Activated CD8-positive, alpha-beta memory T cell treated with anti-CD3 and anti-CD28 coated beads, Interleukin-2, amount 50 U/mL, for 48 hours (primary cell): Measurements from ENCODE around the gene PDE4D.

Experiments used
- DNase-seq: peaks from one replicate; pipeline ENCODE4 v3.0.0-alpha.2; 2020

Gene PDE4D

DNA sequence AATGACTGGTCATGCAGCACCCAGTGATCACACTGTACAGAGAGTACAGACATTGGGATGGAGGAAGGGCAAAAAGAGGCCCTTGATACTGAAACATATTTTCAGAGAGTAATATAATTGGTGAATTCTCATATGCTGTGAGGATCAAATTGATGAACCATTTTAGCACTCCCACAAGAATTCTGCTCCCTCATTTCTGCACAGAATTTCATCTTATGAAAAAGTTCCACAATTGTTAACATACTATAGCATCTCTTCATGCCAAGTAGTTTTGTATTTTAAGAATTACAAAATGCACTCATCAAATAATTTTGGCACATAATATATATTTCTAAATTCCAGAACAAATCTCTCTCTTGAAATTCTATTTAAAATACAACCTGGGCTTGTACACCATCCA, 351.2 kb downstream of the PDE4D start:
- DNase-seq, result no peak

DNA sequence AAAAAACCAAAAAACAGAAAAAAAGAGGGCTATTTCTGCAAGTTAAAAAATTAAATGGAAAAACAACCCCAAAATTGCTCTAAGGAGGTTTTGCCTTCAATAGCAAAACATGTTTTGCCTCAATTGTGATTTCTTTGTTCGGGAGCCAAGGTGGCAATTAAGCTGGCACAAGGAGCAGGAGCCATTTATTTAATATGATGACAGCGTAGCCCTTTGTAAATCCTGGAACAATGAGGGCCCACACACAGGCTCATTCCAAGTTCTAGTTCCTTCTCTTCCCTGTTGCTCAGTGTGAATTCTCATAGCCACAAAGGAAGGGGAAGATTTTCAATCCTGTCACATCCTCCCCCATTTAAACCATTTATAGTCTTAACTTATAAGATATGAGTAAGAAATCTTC, 353.2 kb downstream of the PDE4D start:
- DNase-seq, result no peak

DNA sequence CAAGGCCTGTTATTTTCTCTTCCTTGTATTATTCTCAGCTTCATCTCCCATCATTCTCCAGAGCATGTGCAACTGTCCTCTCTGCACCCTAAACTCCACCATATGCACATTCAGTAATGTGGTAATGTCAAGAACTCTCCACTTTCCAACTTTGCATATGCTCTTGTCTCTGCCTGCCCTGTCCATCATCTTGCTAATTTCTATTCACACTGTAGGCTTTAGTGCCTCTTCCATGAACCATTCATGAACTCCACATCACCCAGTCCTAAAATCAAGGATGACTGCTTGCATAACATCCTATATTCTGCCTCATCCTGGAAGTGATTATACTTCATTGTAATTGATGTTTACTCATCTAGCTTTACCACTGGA, 354.8 kb downstream of the PDE4D start:
- DNase-seq, result no peak

DNA sequence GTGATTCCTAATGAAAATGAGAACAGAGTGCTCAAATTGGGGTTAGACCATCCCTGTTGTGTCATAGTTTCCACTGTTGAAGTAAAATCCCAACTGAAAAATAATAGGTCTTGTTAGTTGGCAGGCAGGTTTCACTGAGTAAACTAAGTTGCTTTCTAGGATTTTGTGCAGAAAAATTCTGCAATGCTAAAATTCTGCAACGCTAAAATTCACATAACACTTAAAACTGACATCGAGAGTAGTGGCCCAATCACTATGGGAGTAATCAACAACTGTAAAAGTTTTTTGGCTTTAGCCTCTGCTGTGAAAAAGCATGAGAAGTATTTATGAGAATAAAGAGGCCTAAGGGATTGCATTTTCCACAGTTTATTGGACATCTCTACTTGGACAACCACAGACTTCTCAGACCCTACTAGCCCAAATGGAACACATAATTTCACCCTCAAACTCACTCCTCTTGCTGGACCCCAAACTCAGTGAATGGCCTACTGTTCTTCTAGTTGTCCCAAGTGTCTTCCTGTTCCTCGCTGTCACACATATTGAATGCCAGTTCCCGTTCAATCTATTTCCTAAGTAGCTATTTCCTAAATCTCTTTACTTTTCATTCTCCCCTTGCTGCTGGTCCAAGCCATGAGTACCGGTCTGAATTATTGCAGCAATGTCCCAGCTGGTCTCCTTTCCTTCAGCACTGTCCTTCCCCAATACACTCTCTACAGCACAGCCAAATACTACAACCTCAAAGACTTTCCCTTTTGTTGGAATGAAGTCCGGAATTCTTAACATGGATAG, 355.4 kb downstream of the PDE4D start:
- DNase-seq, result no peak

DNA sequence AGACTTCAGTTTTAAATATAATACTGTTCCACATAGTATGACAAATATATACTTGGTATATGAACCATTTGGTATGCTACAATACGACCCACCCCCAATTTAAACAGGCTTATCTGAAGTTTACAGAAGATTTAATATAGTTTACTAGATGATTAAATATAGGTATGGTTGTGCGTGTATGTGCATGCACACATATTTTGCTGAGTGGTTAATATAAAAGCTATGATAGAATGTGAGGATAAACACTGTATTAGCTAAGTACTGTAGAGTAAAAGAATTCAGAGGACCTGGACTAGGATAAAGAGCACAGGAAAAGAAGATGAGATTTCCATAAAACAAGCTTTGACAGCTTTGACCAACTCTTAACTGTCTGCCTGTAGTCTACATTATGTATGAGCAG, 356.7 kb downstream of the PDE4D start:
- no peak for DNase-seq

DNA sequence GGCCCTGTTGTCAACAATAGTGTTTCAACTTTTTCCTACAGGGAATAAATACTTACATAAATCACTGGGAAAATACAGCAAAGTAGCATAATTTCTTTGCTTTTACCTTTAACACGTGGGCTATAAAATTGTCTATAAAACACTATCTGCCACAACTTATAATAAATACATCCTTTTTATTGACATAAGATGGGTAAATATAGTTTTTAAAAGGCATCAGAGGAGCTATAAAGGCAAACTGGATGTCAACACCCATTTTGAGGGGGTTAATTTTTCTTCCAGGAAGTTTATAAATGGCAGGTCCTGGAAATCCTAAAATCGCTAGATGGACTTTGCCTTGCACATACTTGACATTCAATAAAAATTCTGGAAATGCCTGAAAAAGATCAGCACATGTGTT, 358.0 kb downstream of the PDE4D start:
- DNase-seq, result no peak

DNA sequence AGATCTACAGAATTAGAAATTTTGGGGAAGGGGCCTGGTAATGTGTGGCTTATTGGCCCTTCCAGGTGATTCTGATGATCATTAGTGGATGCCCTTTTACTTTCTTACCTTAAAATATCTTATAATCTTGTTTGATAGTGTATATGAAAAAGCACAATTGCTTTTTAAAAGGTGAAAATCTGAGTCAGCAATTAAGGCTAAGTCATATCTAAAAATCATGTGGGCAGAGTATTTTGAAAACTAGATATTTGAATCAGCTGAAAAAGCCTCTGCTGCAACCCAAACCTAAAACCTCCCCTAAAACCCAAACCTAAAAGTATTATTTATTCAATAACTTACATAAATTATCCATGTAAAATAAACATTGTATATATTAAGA, 359.8 kb downstream of the PDE4D start:
- DNase-seq, result no peak

DNA sequence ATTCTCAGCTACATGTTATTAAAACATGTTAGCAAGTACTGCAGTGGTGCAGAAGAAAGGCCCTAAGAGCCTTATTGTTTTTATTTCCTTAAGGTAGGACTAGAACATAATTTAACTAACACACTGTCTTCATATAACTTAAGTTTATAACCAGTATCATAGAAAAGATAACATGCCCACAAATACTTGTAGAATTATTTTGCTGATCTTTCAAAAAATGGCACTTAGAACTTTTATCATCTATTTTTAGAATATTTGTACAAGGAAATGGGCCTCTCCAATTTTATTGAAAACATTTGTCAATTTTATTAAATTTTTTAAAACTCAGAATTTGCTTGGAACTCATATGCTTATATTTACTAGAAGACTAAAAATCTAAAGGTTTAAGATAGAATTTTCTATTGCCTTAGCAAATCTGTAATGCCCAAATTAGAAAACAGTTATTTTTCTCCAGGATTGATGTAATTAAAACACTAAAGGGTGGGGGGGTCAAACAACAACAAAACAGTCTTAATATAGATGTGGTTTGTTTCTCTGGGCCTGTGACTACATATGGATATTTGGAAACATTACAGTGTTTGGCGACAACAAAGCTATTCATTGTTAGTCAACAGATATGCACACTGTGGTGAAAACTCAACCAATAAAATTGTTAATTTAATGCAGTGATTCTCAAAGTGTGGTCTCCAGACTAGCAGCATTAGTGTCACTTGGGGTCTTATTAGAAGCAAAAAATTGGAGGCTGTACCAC, 360.4 kb downstream of the PDE4D start:
- DNase-seq, result no peak

DNA sequence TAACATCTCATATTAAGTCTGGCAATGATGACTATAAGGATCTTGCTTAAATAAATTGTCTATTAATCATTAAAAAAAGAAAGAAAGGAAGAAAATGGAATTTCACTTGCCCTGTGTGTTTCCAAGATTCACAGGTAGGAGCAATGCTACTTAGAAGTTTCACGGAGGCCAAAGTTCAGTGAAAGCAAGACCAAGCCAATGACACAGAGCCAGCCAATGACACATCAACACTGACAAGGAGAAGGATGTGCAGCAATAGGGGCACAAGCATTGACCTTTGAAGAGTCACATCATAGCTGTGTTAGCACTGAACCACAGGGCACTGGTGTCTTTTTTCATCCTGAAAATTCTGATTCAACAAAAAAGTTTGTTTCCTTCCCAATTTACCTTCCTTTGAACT, 364.3 kb downstream of the PDE4D start:
- DNase-seq, result no peak

DNA sequence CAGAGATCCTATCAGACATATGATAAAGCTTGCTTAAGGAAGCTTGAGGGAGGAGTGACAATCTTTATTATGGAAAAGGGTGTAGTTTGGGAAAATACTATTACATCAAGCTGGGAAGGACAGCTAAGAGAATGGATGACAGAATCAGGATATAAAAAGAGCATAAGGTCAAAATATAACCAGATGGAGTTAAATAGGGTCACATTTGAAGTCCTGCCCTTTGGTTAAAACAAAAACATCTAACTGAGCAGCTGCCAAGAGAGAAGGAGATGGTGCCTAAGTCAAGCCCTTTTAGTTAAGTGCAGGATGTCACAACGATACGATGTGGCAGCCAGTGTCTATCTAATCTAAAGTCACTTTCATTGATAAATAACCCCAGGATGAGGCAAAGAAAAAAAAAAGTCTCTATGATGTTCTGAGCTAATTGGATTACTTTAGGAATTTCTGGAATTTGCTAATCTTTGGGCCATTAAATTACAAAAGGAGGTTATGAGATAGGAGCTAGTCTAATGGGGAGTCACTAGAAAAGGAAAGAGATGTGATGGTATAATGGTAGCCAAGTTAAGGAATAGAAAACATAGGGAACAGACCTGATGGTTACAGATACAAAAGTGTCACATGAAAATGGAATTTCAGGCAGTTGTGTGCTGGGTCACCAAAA, 365.2 kb downstream of the PDE4D start:
- DNase-seq, result no peak

DNA sequence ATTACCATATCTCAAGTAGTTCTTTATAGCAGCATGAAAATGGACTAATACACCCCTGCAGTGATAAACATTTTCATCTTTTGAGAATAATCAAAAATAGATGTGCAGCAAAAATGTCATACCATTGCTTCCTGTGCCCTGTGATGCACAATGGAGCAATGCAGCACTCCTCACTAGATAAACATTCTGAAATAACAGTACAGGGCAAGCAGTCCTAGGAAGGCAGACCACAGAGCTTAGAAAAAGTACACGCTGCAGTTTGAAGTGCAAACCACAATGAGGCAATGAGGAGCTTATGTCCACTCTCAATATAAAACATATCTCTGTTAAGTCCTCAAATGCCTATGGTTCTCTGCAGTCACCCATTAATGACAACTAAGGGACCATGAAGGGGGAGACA, 367.6 kb downstream of the PDE4D start:
- no peak for DNase-seq

DNA sequence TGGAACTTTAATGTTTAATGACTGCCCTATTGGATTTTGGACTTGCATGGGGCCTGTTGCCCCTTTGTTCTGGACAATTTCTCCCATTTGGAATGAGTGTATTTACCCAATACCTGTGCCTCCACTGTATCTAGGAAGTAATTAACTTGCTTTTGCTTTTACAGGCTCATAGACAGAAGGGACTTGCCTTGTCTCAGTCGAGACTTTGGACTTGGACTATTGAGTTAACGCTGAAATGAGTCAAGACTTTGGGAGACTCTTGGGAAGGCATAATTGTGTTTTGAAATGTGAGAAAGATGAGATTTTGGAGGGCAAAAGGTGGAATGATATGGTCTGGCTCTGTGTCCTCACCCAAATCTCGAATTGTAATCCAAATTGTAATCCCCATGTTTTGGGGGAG, 368.2 kb downstream of the PDE4D start:
- no peak for DNase-seq

DNA sequence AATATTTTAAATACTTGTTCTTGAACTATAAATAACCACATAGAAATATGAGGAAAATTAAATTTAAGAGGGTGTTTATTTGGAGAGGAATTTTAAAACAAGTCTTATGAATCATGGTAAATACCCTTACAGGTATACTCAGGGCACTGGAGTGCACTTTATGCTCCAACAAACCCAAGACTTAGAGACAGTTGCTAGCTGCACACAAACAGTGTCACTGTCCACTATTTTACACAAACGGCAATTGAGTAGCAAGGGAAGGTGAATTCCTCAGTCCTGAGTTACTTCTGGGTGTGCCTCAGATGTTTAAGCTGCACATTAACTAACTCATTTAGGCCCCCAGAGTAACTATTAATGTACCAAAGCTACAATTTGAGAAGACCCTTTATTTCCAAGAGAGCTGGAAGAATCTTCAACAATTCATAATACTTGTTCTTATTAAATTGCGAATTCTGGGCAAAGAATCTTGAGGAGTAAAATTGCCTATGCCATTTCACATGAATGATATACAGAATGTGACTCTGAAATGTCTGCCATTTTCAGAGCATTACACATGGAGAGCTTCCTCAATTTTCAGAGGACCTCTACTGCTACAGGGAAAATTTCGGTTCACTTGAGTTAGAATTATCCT, 371.2 kb downstream of the PDE4D start:
- DNase-seq, result no peak

DNA sequence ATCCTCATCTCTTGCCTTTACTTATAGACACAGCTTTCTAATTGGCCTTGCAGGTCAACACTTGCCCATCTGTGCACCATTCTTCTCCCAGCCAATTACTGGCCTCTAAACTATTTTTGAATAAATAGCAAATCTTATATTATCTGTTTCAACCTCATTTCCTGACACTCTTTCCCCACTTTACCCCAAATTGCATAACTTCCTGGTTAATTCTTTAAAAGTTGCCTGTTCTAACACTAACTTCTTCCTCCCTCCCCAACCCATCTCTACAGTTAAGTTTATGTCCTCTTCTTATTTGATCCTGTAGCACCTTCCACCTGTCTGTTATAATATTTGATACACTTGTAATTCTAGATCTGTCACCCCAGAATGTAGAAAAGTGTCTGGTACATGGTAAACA, 372.1 kb downstream of the PDE4D start:
- no peak for DNase-seq

DNA sequence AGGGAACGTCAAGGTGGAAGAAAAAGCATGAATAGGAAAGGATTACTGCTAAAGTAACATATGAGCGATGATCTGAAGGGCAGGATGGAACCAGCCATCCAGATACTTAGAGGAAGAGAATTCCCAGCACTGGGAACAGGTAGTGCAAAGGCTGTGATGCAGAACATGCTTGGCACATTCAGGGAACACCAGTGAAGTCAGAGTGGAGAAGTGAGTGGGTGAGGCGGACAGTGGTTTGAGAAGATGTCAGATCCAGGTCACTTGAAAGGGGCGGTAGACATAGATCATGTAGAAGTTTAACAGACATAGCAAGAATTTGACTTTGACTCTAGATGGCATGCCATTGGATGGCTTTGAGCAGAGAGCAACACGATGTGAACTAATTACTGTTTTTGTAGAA, 374.2 kb downstream of the PDE4D start:
- DNase-seq, result no peak

DNA sequence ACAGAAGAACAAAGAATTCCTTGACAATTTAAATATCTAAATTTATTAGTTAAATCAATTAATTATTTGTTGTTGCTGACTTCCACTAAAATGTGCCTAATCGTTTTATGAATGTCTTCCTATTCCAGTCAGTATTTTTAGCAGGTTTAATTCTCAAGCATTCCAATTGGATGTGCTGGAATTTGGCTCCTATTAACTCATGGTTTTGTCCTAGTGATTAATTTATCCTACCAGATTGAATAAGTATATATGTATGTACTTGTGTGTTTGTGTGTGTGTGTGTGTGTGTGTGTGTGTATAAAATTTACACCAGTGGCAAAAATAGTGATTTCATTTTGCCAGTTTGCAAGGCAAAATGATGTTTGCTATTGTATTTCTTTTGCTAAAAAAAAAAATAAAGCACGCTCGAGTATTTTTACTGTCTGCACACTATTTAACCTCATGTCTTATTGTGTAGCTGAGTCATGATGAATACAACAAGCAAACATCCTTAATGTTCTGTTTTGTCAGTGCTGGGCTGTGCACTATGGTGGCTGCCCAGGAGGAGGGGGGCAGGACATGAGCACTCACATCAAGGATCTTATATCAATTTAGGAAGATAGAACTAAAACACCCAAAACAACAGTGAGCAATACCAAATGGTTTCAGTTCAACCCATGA, 375.5 kb downstream of the PDE4D start:
- DNase-seq, result no peak

DNA sequence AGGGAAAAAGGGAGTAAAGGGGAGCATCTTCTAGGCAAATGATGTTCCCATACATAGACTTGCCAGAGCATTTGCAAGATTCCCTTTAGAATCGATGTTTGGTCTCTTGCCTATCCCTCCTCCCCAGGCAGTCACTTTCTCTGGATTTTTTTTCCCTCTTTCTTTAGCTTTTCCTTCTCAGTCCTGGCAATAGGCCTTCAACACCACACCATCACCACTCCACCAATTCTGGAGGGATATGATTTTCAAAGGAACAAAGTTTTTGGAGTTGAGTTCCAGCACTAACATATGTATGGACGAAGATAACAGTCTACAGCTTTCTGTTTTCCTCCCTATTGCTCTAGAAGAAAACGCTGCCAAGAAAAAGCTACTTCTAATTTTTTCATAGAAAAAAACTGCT, 377.4 kb downstream of the PDE4D start:
- DNase-seq, result no peak

DNA sequence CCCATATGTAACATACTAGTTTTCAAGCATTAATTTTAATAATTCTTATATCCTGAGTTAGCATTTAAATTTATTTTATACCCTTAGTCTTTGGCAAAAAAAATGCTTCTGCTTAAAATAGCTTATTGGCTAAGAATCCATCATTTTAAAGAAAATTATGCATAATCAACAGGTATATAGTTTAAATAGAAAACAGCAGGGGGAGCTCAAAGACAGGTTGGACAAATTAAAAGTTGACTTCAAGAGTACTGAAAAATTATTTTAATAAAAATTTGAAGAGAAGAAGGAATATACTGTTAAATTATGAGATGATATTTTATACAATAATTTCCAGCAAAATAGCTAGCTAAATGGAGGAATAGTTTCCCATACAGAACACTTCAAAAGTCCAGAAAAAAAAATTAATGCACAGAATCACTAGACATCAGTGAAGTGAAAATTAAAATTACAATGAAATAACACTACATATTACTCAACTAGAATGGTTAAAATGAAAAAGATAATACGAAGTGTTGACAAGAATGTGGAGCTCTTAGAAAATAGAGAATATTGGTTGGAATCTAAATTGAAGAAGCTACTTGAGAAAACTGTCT, 387.1 kb downstream of the PDE4D start:
- DNase-seq, result no peak

DNA sequence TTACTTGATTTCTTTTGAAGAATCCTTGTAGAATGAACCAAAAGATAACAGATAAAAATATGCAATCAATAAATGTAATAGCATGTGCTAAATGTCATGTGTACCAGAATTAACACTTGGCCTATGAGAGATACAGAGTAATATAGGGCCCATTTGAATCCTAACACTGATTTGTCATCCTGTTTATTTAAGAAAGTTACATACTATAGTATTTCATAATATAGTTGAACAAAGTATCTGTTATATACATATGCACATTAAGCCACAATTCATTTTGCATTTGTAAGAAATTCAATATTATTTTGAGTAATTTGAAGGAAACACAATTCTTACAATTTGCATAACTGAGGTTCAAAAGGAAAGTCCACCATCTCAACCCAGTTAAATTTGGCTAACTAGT, 389.5 kb downstream of the PDE4D start:
- DNase-seq, result no peak

DNA sequence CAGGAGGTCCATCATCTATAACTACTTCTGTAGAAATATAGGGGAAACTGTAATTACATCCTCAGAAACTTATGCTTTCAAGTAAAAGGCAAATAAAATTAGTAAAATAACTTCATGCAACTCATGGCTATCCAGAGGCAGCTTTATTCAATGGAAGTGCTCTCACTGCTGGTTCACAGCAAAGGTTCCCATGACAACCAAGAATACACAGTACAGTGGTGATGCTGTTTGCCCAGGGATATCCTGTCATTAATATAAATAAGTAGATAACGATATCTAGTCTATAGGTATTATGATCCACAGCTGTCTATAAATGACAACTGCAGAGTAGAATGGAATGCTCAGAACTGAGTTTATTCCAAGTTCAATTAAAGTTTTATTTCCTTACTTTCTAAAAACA, 390.3 kb downstream of the PDE4D start:
- no peak for DNase-seq

DNA sequence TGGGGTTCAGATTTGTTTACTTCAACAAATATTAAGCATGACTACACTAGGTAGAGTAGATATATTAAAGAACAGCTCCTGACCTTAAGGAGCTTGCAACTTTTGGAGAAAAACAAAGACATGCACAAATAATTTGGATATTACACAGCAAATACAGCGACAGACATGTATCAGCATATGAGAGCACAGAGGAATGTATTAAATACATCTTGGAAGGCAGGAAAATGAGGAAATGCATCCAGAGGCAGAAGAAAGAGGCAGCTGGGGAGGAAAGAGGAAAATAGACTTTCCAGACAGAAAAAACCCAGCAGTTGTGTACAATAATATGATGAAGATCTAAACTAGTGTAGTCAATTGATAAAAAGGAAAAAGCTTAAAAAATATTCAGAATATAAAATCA, 392.2 kb downstream of the PDE4D start:
- DNase-seq, result no peak

DNA sequence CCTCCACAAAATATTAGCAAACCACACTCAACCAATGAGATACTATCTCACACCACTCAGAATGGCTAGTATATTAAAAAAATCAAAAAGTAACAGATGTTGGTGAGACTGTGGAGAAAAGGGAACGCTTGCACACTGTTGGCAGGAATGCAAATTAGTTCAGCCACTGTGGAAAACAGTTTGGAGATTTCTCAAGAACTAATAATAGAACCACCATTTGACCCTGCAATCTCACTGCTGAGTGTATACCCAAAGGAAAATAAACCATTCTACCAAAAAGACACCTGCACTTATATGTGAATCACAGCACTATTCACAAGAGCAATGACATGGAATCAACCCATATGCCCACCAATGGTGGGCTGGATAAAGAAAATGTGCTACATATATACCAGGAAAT, 393.5 kb downstream of the PDE4D start:
- DNase-seq, result no peak

DNA sequence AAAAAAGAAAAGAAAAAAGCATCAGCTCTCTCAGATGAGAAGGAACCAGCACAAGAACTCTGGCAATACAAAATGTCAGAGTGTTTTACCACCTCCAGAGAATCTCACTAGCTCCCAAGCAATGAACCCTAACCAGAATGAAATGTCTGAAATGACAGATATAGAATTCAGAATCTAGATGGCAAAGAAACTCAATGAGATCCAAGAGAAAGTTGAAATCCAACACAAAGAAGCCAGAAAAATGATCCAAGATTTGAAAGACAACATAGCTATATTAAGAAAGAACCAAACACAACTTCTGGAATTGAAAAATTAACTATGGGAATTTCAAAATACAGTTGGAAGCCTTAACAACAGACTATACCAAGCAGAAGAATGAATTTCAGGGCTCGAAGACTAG, 396.3 kb downstream of the PDE4D start:
- DNase-seq, result no peak
